Ishikawa (cell line): ENCODE results near the gene RPL10A.

Source experiments
- CEBPB ChIP-seq: IDR thresholded peaks from 2 replicates; pipeline ENCODE4 v1.6.1; 2012
- EP300 ChIP-seq: IDR thresholded peaks from 2 replicates; pipeline ENCODE4 v1.6.1; 2012; ENCODE audit warnings: borderline replicate concordance
- FOXM1 ChIP-seq: IDR thresholded peaks from 2 replicates; pipeline ENCODE4 v1.6.1; 2012; ENCODE audit warnings: low read depth, borderline replicate concordance
- NFIC ChIP-seq: IDR thresholded peaks from 2 replicates; pipeline ENCODE4 v1.6.1; 2012
- RAD21 ChIP-seq: IDR thresholded peaks from 2 replicates; pipeline ENCODE4 v1.6.1; 2012; ENCODE audit warnings: low read depth
- TEAD4 ChIP-seq: IDR thresholded peaks from 2 replicates; pipeline ENCODE4 v1.6.1; 2012
- YY1 ChIP-seq: IDR thresholded peaks from 2 replicates; pipeline ENCODE4 v1.6.1; 2012; ENCODE audit warnings: low read depth
- TF ChIP-seq, protein P1 (sequence below): IDR thresholded peaks from 2 replicates; pipeline ENCODE4 v1.6.1; 2012
- TF ChIP-seq, protein P2 (sequence below): IDR thresholded peaks from 2 replicates; pipeline ENCODE4 v1.6.1; 2012; ENCODE audit warnings: low read depth, mild to moderate bottlenecking

DNA sequence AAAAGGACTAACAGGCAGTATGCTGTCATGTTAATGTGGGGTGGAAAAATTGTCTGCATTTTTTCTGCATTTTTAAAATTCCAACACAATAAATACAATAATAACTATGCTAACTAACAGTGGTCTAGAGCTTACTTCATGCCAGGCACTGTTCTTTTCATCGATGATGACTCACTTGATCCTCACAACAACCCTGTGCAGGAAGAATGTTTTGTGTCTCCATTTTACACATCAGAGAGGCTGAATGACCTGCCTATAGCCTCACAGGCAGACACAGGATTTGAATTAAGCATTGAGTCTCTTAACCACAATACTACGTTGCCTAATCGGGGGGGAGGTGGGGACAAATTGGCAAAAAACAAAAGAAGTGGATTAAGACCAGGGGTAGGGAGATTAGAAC is 42.9 kb upstream of the RPL10A start:
- no peak for TF ChIP-seq RAD21
- TF ChIP-seq EP300: no peak
- TF ChIP-seq, protein P1, sequence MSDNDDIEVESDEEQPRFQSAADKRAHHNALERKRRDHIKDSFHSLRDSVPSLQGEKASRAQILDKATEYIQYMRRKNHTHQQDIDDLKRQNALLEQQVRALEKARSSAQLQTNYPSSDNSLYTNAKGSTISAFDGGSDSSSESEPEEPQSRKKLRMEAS: no peak
- TF ChIP-seq, protein P2, sequence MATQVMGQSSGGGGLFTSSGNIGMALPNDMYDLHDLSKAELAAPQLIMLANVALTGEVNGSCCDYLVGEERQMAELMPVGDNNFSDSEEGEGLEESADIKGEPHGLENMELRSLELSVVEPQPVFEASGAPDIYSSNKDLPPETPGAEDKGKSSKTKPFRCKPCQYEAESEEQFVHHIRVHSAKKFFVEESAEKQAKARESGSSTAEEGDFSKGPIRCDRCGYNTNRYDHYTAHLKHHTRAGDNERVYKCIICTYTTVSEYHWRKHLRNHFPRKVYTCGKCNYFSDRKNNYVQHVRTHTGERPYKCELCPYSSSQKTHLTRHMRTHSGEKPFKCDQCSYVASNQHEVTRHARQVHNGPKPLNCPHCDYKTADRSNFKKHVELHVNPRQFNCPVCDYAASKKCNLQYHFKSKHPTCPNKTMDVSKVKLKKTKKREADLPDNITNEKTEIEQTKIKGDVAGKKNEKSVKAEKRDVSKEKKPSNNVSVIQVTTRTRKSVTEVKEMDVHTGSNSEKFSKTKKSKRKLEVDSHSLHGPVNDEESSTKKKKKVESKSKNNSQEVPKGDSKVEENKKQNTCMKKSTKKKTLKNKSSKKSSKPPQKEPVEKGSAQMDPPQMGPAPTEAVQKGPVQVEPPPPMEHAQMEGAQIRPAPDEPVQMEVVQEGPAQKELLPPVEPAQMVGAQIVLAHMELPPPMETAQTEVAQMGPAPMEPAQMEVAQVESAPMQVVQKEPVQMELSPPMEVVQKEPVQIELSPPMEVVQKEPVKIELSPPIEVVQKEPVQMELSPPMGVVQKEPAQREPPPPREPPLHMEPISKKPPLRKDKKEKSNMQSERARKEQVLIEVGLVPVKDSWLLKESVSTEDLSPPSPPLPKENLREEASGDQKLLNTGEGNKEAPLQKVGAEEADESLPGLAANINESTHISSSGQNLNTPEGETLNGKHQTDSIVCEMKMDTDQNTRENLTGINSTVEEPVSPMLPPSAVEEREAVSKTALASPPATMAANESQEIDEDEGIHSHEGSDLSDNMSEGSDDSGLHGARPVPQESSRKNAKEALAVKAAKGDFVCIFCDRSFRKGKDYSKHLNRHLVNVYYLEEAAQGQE: no peak
- TF ChIP-seq YY1: no peak
- TF ChIP-seq TEAD4: peak; percentile 84
- no peak for TF ChIP-seq NFIC
- TF ChIP-seq FOXM1: no peak
- TF ChIP-seq CEBPB: no peak
